Activated CD4-positive, alpha-beta T cell treated with anti-CD3 and anti-CD28 coated beads, Interleukin-2, amount 10 ng/mL, durations not matched to agents 24 days and 14 days (primary cell): ENCODE results near the gene TMEM50A. TPM values are rescaled to one million over a fixed set of nuclear protein-coding genes. Genes with fewer than 3 reads are reported as not detected.
A peak's percentile ranks its signal among the peaks of the same experiment; 100 is the strongest.
"Not testable (repeated sequence)": the region's sequence is repeated elsewhere in the genome, so short reads cannot be mapped to it uniquely, and the experiment has no call there.

Experiments
- DNase-seq: peaks from one replicate; pipeline ENCODE4 v3.0.0; 2022
- H3K27ac Mint-ChIP-seq: one replicate; pipeline ENCODE4 v1.8.0; 2022; ENCODE audit warnings: mild to moderate bottlenecking, mixed read lengths
- H3K27me3 Mint-ChIP-seq: one replicate; pipeline ENCODE4 v1.8.0; 2022; ENCODE audit warnings: mixed read lengths
- H3K36me3 Mint-ChIP-seq: one replicate; pipeline ENCODE4 v1.8.0; 2022; ENCODE audit warnings: low read depth, mild to moderate bottlenecking, mixed read lengths
- H3K4me1 Mint-ChIP-seq: one replicate; pipeline ENCODE4 v1.8.0; 2021; ENCODE audit warnings: mixed read lengths
- H3K4me3 Mint-ChIP-seq: one replicate; pipeline ENCODE4 v1.8.0; 2022; ENCODE audit warnings: mild to moderate bottlenecking, moderate library complexity, mixed read lengths
- H3K9me3 Mint-ChIP-seq: one replicate; pipeline ENCODE4 v1.8.0; 2021; ENCODE audit warnings: mixed read lengths
- intact Hi-C: fragments of 100-400 bp; cut with micrococcal nuclease; formaldehyde crosslinking; loops from one replicate; pipeline ENCODE4 v1.15.1; 2023
- total RNA-seq: library from RNA; stranded (reverse); gene quantifications from 2 replicates; pipeline ENCODE4 v1.2.3, GENCODE V29; 2022

Gene TMEM50A
- total RNA-seq, 1 donor from 2014 or later: 102 TPM

- intact Hi-C loops, H3K4me1 Mint-ChIP-seq, H3K27ac Mint-ChIP-seq, H3K4me3 Mint-ChIP-seq, H3K36me3 Mint-ChIP-seq, H3K9me3 Mint-ChIP-seq, DNase-seq: not testable (repeated sequence)
- peaks cover 13% of the 10 kb centered on the region for H3K27me3 Mint-ChIP-seq
Measured at GRCh38 chr1:25383090-25383489, 45.0 kb downstream of the TMEM50A start.

- DNase-seq, intact Hi-C loops, H3K9me3 Mint-ChIP-seq, H3K27ac Mint-ChIP-seq, H3K27me3 Mint-ChIP-seq, H3K36me3 Mint-ChIP-seq, H3K4me1 Mint-ChIP-seq, H3K4me3 Mint-ChIP-seq: not testable (repeated sequence)
Measured at GRCh38 chr1:25383875-25384274, 45.7 kb downstream of the TMEM50A start.

- peaks cover 17% of the 10 kb centered on the region for H3K27me3 Mint-ChIP-seq
- intact Hi-C loops, DNase-seq, H3K4me1 Mint-ChIP-seq, H3K27ac Mint-ChIP-seq, H3K9me3 Mint-ChIP-seq, H3K36me3 Mint-ChIP-seq, H3K4me3 Mint-ChIP-seq: not testable (repeated sequence)
Measured at GRCh38 chr1:25387096-25387495, 49.0 kb downstream of the TMEM50A start.

GRCh38 chr1:25388691-25389090 is 50.6 kb downstream of the TMEM50A start:
- H3K9me3 Mint-ChIP-seq, intact Hi-C loops, H3K27ac Mint-ChIP-seq, H3K36me3 Mint-ChIP-seq, H3K4me3 Mint-ChIP-seq, H3K4me1 Mint-ChIP-seq, DNase-seq: not testable (repeated sequence)
- peaks cover 11% of the 10 kb centered on the region for H3K27me3 Mint-ChIP-seq

- H3K4me3 Mint-ChIP-seq, intact Hi-C loops: not testable (repeated sequence)
Measured at GRCh38 chr1:25389721-25390120, 51.6 kb downstream of the TMEM50A start.

GRCh38 chr1:25392841-25393240 is 54.7 kb downstream of the TMEM50A start:
- no peaks in the 10 kb centered on the region for H3K36me3 Mint-ChIP-seq
- H3K4me1 Mint-ChIP-seq: no peaks in the 10 kb centered on the region
- no peak overlapping the region for H3K4me3 Mint-ChIP-seq
- H3K27me3 Mint-ChIP-seq: peaks cover 23% of the 10 kb centered on the region
- no peak for DNase-seq
- H3K27ac Mint-ChIP-seq: no peak overlapping the region
- no peaks in the 10 kb centered on the region for H3K9me3 Mint-ChIP-seq
- intact Hi-C loops: no loop called here

More at GRCh38 chr1:25389721-25390120, 51.6 kb downstream of the TMEM50A start:
- peaks cover 16% of the 10 kb centered on the region for H3K27me3 Mint-ChIP-seq
- not testable (repeated sequence) for H3K36me3 Mint-ChIP-seq, H3K27ac Mint-ChIP-seq, H3K9me3 Mint-ChIP-seq, H3K4me1 Mint-ChIP-seq, DNase-seq

- intact Hi-C loops, H3K36me3 Mint-ChIP-seq, H3K9me3 Mint-ChIP-seq, H3K4me3 Mint-ChIP-seq, H3K4me1 Mint-ChIP-seq, DNase-seq, H3K27ac Mint-ChIP-seq: not testable (repeated sequence)
- H3K27me3 Mint-ChIP-seq: peaks cover 25% of the 10 kb centered on the region
Measured at GRCh38 chr1:25397549-25397948, 59.4 kb downstream of the TMEM50A start.

- peaks cover 25% of the 10 kb centered on the region for H3K27me3 Mint-ChIP-seq
- H3K36me3 Mint-ChIP-seq, intact Hi-C loops, H3K4me1 Mint-ChIP-seq, H3K27ac Mint-ChIP-seq, DNase-seq, H3K4me3 Mint-ChIP-seq, H3K9me3 Mint-ChIP-seq: not testable (repeated sequence)
Measured at GRCh38 chr1:25398079-25398478, 59.9 kb downstream of the TMEM50A start.

- H3K4me3 Mint-ChIP-seq, H3K36me3 Mint-ChIP-seq, H3K9me3 Mint-ChIP-seq, H3K4me1 Mint-ChIP-seq, H3K27ac Mint-ChIP-seq: not testable (repeated sequence)
- H3K27me3 Mint-ChIP-seq: peaks cover 14% of the 10 kb centered on the region
- DNase-seq: peak; percentile 75
- intact Hi-C loops: loop anchor here (5.0 kb wide), 1 partner anchor 119 kb away; no protein-coding TSS in a partner anchor
Measured at GRCh38 chr1:25402947-25403803, 65.0 kb downstream of the TMEM50A start.

- H3K36me3 Mint-ChIP-seq, DNase-seq, H3K4me1 Mint-ChIP-seq, intact Hi-C loops, H3K9me3 Mint-ChIP-seq, H3K27ac Mint-ChIP-seq, H3K4me3 Mint-ChIP-seq, H3K27me3 Mint-ChIP-seq: not testable (repeated sequence)
Measured at GRCh38 chr1:25405731-25406305, 67.7 kb downstream of the TMEM50A start.

GRCh38 chr1:25409641-25410427 is 71.7 kb downstream of the TMEM50A start:
- H3K27me3 Mint-ChIP-seq, H3K36me3 Mint-ChIP-seq, H3K4me3 Mint-ChIP-seq, DNase-seq, H3K9me3 Mint-ChIP-seq, H3K4me1 Mint-ChIP-seq, intact Hi-C loops, H3K27ac Mint-ChIP-seq: not testable (repeated sequence)
